Measurements from ENCODE around the gene SGMS1. TPM values are rescaled to one million over a fixed set of nuclear protein-coding genes. Genes with fewer than 3 reads are reported as not detected.

Gene SGMS1
- total and polyA plus RNA-seq, 2 donors from 2014 or later: 13.6 to 100 TPM

DNA sequence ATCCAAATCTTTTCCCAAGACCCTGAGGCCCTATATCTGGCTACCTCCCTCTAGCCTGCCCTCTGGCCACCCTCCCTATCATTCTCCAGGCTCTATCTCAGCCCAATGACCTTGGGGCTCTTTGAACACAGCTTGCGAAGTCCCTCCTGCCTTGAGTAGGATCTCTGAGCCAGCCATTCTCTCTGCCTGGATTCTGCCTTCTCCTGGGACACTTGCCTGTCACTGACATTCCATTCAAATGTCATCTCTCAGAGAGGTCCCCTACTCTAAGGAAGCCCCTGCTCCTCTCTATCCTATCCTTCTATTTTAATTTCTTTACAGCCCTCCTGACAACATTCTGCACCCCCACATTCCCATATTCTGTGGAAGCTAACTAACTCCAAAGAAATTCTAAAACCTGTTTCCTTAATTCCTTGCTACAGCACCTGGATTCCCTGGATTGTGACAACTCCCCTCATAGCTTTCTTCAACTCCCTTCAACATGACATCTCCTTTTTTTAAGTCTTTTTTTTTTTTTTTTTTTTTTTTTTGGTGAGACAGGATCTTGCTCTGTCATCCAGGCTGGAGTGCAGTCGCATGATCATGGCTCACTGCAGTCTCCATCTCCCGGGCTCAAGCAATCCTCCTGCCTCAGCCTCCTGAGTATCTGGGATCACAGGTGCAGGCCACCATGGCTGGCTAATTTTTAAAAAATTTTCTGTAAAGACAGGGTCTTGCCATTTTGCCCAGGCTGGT lies 291.5 kb downstream of the SGMS1 start:
- FAIRE-seq: no peak
- Histone ChIP-seq H3K4me3 (ENCODE audit: low read length in 3 of 3) (no peak overlapping the region), H3K27ac (ENCODE audit: low read depth in 2 of 2, low read length in 2 of 2) (no peak overlapping the region), H3K9me3 (ENCODE audit: control insufficient read depth in 2 of 3, insufficient read depth in 1 of 3, low read length in 3 of 3) (no peaks in the 10 kb centered on the region), H3K27me3 (ENCODE audit: control insufficient read depth, insufficient read depth, low read length) (no peaks in the 10 kb centered on the region), H3K4me1 (ENCODE audit: control insufficient read depth in 2 of 3, insufficient read depth in 2 of 3, low read depth in 1 of 3, low read length in 3 of 3) (no peaks in the 10 kb centered on the region), H3K9ac (ENCODE audit: low read length in 3 of 3) (no peak overlapping the region), H3K36me3 (ENCODE audit: control insufficient read depth in 2 of 3, insufficient read depth in 3 of 3, low read length in 3 of 3) (peaks cover 0 to 2% (median 0%) of the 10 kb centered on the region in 3 donors)
- intact Hi-C loops (cut with DNase I): no loop called here
- no peak for DNase-seq
- TF ChIP-seq, protein P1, sequence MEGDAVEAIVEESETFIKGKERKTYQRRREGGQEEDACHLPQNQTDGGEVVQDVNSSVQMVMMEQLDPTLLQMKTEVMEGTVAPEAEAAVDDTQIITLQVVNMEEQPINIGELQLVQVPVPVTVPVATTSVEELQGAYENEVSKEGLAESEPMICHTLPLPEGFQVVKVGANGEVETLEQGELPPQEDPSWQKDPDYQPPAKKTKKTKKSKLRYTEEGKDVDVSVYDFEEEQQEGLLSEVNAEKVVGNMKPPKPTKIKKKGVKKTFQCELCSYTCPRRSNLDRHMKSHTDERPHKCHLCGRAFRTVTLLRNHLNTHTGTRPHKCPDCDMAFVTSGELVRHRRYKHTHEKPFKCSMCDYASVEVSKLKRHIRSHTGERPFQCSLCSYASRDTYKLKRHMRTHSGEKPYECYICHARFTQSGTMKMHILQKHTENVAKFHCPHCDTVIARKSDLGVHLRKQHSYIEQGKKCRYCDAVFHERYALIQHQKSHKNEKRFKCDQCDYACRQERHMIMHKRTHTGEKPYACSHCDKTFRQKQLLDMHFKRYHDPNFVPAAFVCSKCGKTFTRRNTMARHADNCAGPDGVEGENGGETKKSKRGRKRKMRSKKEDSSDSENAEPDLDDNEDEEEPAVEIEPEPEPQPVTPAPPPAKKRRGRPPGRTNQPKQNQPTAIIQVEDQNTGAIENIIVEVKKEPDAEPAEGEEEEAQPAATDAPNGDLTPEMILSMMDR (IDR thresholded peaks at IDR 0.05; ENCODE audit: borderline replicate concordance, extremely low read depth, insufficient read depth): no peak

DNA sequence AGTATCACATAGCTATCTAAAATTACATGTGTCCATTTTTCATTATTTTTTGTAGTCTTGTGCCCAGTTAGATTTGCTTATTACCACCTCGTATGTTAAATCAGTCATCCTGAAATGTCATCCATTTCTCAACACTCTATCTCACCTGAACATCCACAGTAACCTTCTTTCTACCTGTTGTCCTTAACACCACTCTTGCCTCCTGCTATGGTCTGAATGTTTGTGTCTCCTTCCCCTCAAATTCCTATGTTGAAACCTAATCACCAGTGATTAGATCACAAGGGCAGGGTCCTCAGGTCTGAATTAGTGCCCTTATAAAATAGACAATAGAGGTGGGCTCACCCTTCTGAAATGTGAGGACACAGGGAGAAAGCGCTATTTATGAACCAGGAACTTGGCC lies 292.3 kb downstream of the SGMS1 start:
- H3K9ac ChIP-seq (ENCODE audit: low read length in 3 of 3): no peak overlapping the region
- H3K4me1 ChIP-seq (ENCODE audit: control insufficient read depth in 2 of 3, insufficient read depth in 2 of 3, low read depth in 1 of 3, low read length in 3 of 3): no peaks in the 10 kb centered on the region
- peaks cover 0 to 2% (median 0%) of the 10 kb centered on the region in 3 donors for H3K36me3 ChIP-seq (ENCODE audit: control insufficient read depth in 2 of 3, insufficient read depth in 3 of 3, low read length in 3 of 3)
- no peak for FAIRE-seq
- no peak overlapping the region for H3K27ac ChIP-seq (ENCODE audit: low read depth in 2 of 2, low read length in 2 of 2)
- no peak for DNase-seq
- H3K27me3 ChIP-seq (ENCODE audit: control insufficient read depth, insufficient read depth, low read length): no peaks in the 10 kb centered on the region
- H3K9me3 ChIP-seq (ENCODE audit: control insufficient read depth in 2 of 3, insufficient read depth in 1 of 3, low read length in 3 of 3): no peaks in the 10 kb centered on the region
- TF ChIP-seq, protein P1 (IDR thresholded peaks at IDR 0.05; ENCODE audit: borderline replicate concordance, extremely low read depth, insufficient read depth): no peak
- intact Hi-C loops (cut with DNase I): no loop called here
- H3K4me3 ChIP-seq (ENCODE audit: low read length in 3 of 3): no peak overlapping the region

DNA sequence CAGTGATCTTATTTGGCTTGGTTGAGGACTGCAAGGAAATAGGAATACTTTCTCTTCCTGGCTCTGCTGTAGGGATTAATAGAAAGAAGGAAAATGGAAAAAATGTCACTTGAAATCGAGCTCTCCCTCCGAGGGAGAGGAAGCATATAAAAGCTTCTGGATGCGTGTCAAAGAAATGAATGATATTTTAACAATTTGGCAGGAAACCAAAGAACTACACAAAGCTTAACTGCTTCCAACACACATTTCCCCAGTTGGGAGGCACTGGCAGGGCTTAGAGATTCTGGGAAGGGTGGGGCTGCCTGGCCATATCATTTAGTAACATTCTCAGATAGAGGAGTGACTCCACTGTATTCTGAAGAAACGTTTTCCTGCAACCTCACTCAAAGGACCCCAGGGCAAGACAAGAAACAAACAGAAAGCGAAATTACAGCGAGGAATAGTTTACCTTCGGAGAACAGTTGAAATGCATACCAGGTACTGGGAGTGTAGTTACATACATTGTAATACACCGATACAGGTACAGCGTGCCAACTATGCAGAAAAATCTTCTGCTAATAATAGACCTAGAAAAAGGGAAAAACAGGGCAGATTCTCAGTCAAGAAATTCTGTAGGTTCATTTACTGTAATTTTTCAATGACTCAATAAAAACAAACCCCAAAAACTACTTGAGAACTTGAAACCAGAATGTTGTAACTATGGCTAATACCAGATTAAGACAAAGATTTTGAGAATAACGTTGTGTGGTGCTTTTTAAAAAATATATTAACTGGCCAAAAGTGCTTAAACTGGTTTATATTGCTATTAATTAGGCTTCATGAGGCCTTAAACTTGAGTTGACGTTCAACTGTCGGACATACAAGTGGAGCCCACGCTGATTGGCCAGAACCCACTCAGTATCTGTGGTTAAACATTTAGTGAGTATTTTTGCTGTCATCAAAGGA lies 296.7 kb downstream of the SGMS1 start:
- Histone ChIP-seq H3K27ac (ENCODE audit: low read depth in 2 of 2, low read length in 2 of 2) (no peak overlapping the region), H3K36me3 (ENCODE audit: control insufficient read depth in 2 of 3, insufficient read depth in 3 of 3, low read length in 3 of 3) (no peaks in the 10 kb centered on the region), H3K27me3 (ENCODE audit: control insufficient read depth, insufficient read depth, low read length) (no peaks in the 10 kb centered on the region), H3K9me3 (ENCODE audit: control insufficient read depth in 2 of 3, insufficient read depth in 1 of 3, low read length in 3 of 3) (no peaks in the 10 kb centered on the region), H3K4me3 (ENCODE audit: low read length in 3 of 3) (no peak overlapping the region), H3K9ac (ENCODE audit: low read length in 3 of 3) (no peak overlapping the region), H3K4me1 (ENCODE audit: control insufficient read depth in 2 of 3, insufficient read depth in 2 of 3, low read depth in 1 of 3, low read length in 3 of 3) (no peaks in the 10 kb centered on the region)
- intact Hi-C loops (cut with DNase I): no loop called here
- FAIRE-seq: no peak
- DNase-seq: peak in 2 of 5 donors; percentile 40 to 78
- TF ChIP-seq, protein P1 (IDR thresholded peaks at IDR 0.05; ENCODE audit: borderline replicate concordance, extremely low read depth, insufficient read depth): no peak
